WTC11 (cell line): ENCODE data around the gene SMIM10L1. TPM values are rescaled to one million over a fixed set of nuclear protein-coding genes. Genes with fewer than 3 reads are reported as not detected.

Experiments used
- ATAC-seq: fragments of 200-7000 bp; cut with Tn5 transposase; 2 replicates; pipeline ENCODE4 v1.10.0; 2021; ENCODE audit warnings: mild to moderate bottlenecking, moderate library complexity
- Bru-seq: library from RNA; stranded (reverse); fragments of 400-500 nt; gene quantifications from one replicate; lab custom pipeline; 2021; lab: Mats Ljungman, UMichigan
- CTCF ChIA-PET: fragments of 300-600 bp; sonication (Branson Sonifier 250); formaldehyde crosslinking; loops from one replicate; lab custom pipeline; 2021; ENCODE audit warnings: antibody characterized with exemption; lab: Charles Lee
- POLR2A ChIA-PET: fragments of 350-600 bp; sonication (Branson Sonifier 250); formaldehyde crosslinking; loops from one replicate; lab custom pipeline; 2021; ENCODE audit warnings: antibody characterized with exemption; lab: Charles Lee
- DNase-seq: peaks from one replicate; pipeline ENCODE4 v3.0.0; 2021; ENCODE audit warnings: low spot score
- H3K27ac Mint-ChIP-seq: 2 replicates; pipeline ENCODE4 v1.8.0; 2021; ENCODE audit warnings: mixed read lengths
- H3K27me3 Mint-ChIP-seq: 2 replicates; pipeline ENCODE4 v1.8.0; 2021; ENCODE audit warnings: low read depth, mild to moderate bottlenecking, moderate library complexity, mixed read lengths
- H3K36me3 Mint-ChIP-seq: 2 replicates; pipeline ENCODE4 v1.8.0; 2021; ENCODE audit warnings: mixed read lengths
- H3K4me1 Mint-ChIP-seq: 2 replicates; pipeline ENCODE4 v1.8.0; 2022; ENCODE audit warnings: mixed read lengths
- H3K4me3 Mint-ChIP-seq: 2 replicates; pipeline ENCODE4 v1.8.0; 2021; ENCODE audit warnings: mild to moderate bottlenecking, moderate library complexity, mixed read lengths
- H3K9me3 Mint-ChIP-seq: 2 replicates; pipeline ENCODE4 v1.8.0; 2021; ENCODE audit warnings: mixed read lengths
- CBFB ChIP-seq: sonication (generic); formaldehyde crosslinking; IDR thresholded peaks from 2 replicates; pipeline ENCODE4 v1.8.1; 2022; ENCODE audit warnings: mild to moderate bottlenecking, low read depth, missing genetic modification reagents
- CREB1 ChIP-seq: sonication (generic); formaldehyde crosslinking; IDR thresholded peaks from 2 replicates; pipeline ENCODE4 v1.8.0; 2023; ENCODE audit warnings: mild to moderate bottlenecking, missing genetic modification reagents
- ETV6 ChIP-seq: sonication (generic); formaldehyde crosslinking; IDR thresholded peaks from 2 replicates; pipeline ENCODE4 v1.8.1; 2022; ENCODE audit warnings: mild to moderate bottlenecking, missing genetic modification reagents
- FOXP1 ChIP-seq: sonication (generic); formaldehyde crosslinking; IDR thresholded peaks from 2 replicates; pipeline ENCODE4 v1.8.0; 2022; ENCODE audit warnings: missing genetic modification reagents, mild to moderate bottlenecking, moderate library complexity, borderline replicate concordance
- MXD4 ChIP-seq: fragments of 250-450 bp; sonication (Bioruptor Pico); IDR thresholded peaks from 2 replicates; pipeline ENCODE4 v1.8.0; 2021; ENCODE audit warnings: mild to moderate bottlenecking, moderate library complexity, borderline replicate concordance
- MYBL2 ChIP-seq: sonication (generic); formaldehyde crosslinking; IDR thresholded peaks from 2 replicates; pipeline ENCODE4 v1.8.1; 2023; ENCODE audit warnings: mild to moderate bottlenecking, moderate library complexity, missing genetic modification reagents
- NFE2L1 ChIP-seq: sonication (generic); formaldehyde crosslinking; IDR thresholded peaks from 2 replicates; pipeline ENCODE4 v1.8.1; 2023; ENCODE audit warnings: missing genetic modification reagents
- NR1H2 ChIP-seq: sonication (generic); formaldehyde crosslinking; IDR thresholded peaks from 2 replicates; pipeline ENCODE4 v1.9.0; 2021; ENCODE audit warnings: mild to moderate bottlenecking, moderate library complexity, missing genetic modification reagents
- NR2C2 ChIP-seq: sonication (generic); formaldehyde crosslinking; IDR thresholded peaks from 2 replicates; pipeline ENCODE4 v1.8.0; 2022; ENCODE audit warnings: mild to moderate bottlenecking, missing genetic modification reagents
- RELA ChIP-seq: sonication (generic); formaldehyde crosslinking; IDR thresholded peaks from 2 replicates; pipeline ENCODE4 v1.8.1; 2022; ENCODE audit warnings: missing genetic modification reagents, mild to moderate bottlenecking, borderline replicate concordance
- RORB ChIP-seq: fragments of 250-450 bp; sonication (Bioruptor Pico); IDR thresholded peaks from 2 replicates; pipeline ENCODE4 v1.9.0; 2021; ENCODE audit warnings: mild to moderate bottlenecking
- SMAD3 ChIP-seq: sonication (generic); formaldehyde crosslinking; IDR thresholded peaks from 2 replicates; pipeline ENCODE4 v1.8.0; 2022; ENCODE audit warnings: missing genetic modification reagents, mild to moderate bottlenecking, borderline replicate concordance
- TEAD4 ChIP-seq: sonication (generic); formaldehyde crosslinking; IDR thresholded peaks from 2 replicates; pipeline ENCODE4 v1.8.0; 2022; ENCODE audit warnings: mild to moderate bottlenecking, missing genetic modification reagents
- TP53 ChIP-seq: sonication (generic); formaldehyde crosslinking; IDR thresholded peaks from 2 replicates; pipeline ENCODE4 v1.8.1; 2023; ENCODE audit warnings: mild to moderate bottlenecking, missing genetic modification reagents
- ZNF138 ChIP-seq: sonication (generic); formaldehyde crosslinking; conservative IDR thresholded peaks from 2 replicates; pipeline ENCODE4 v1.8.1; 2022; ENCODE audit warnings: mild to moderate bottlenecking, moderate library complexity, missing genetic modification reagents
- ZNF219 ChIP-seq: sonication (generic); formaldehyde crosslinking; IDR thresholded peaks from 2 replicates; pipeline ENCODE4 v1.8.0; 2023; ENCODE audit warnings: missing genetic modification reagents, mild to moderate bottlenecking, borderline replicate concordance
- ZNF263 ChIP-seq: sonication (generic); formaldehyde crosslinking; IDR thresholded peaks from 2 replicates; pipeline ENCODE4 v1.8.1; 2022; ENCODE audit warnings: low read depth, mild to moderate bottlenecking, moderate library complexity, missing genetic modification reagents
- ZNF317 ChIP-seq: sonication (generic); formaldehyde crosslinking; IDR thresholded peaks from 2 replicates; pipeline ENCODE4 v1.8.1; 2023; ENCODE audit warnings: low read depth, mild to moderate bottlenecking, moderate library complexity, missing genetic modification reagents, borderline replicate concordance
- ZNF671 ChIP-seq: fragments of 250-450 bp; sonication (Bioruptor Pico); IDR thresholded peaks from 2 replicates; pipeline ENCODE4 v1.8.0; 2021; ENCODE audit warnings: mild to moderate bottlenecking
- long read RNA-seq, 3 experiments: library from RNA in 1 of 3; library from capped mRNA in 1 of 3; library from polyadenylated mRNA in 1 of 3; unstranded in 2 of 3; stranded (forward) in 1 of 3; transcript quantifications; one replicate each; pipeline ENCODE4 v2.0.0, GENCODE V29; 2021
- total RNA-seq: library from RNA; stranded (reverse); gene quantifications from 3 replicates; pipeline ENCODE4 v1.2.3, GENCODE V29; 2021
- TF ChIP-seq, protein P1 (sequence below): sonication (generic); formaldehyde crosslinking; IDR thresholded peaks from 2 replicates; pipeline ENCODE4 v1.8.0; 2023; ENCODE audit warnings: missing genetic modification reagents
- TF ChIP-seq, protein P2 (sequence below): sonication (generic); formaldehyde crosslinking; IDR thresholded peaks from 2 replicates; pipeline ENCODE4 v1.8.0; 2022; ENCODE audit warnings: missing genetic modification reagents
- TF ChIP-seq, protein P3 (sequence below): fragments of 250-450 bp; sonication (Bioruptor Pico); IDR thresholded peaks from 2 replicates; pipeline ENCODE4 v1.9.0; 2021; ENCODE audit warnings: mild to moderate bottlenecking, borderline replicate concordance
- TF ChIP-seq, protein P4 (sequence below): sonication (generic); formaldehyde crosslinking; conservative IDR thresholded peaks from 2 replicates; pipeline ENCODE4 v1.8.1; 2023; ENCODE audit warnings: mild to moderate bottlenecking, low read depth, missing genetic modification reagents, moderate library complexity

The SMIM10L1 gene
- total RNA-seq (11.8 to 12.3 TPM (median 12.2 TPM) in 3 replicates), Bru-seq, nascent RNA (percentile 97 among the genes with signal in this experiment)
- long read RNA-seq, experiment 1, full-length matches to known transcripts, result 134 of 134 reads
- long read RNA-seq, experiment 1, partial matches to known transcripts, result 0 of 134 reads
- long read RNA-seq, experiment 1, other reads (novel, unspliced or antisense), result 0 of 134 reads
- long read RNA-seq, experiment 2, full-length matches to known transcripts, result 58 of 59 reads
- long read RNA-seq, experiment 2, partial matches to known transcripts, result 0 of 59 reads
- long read RNA-seq, experiment 2, other reads (novel, unspliced or antisense), result 1 of 59 reads
- long read RNA-seq, experiment 3, full-length matches to known transcripts, result 55 of 55 reads
- long read RNA-seq, experiment 3, partial matches to known transcripts, result 0 of 55 reads
- long read RNA-seq, experiment 3, other reads (novel, unspliced or antisense), result 0 of 55 reads

DNA sequence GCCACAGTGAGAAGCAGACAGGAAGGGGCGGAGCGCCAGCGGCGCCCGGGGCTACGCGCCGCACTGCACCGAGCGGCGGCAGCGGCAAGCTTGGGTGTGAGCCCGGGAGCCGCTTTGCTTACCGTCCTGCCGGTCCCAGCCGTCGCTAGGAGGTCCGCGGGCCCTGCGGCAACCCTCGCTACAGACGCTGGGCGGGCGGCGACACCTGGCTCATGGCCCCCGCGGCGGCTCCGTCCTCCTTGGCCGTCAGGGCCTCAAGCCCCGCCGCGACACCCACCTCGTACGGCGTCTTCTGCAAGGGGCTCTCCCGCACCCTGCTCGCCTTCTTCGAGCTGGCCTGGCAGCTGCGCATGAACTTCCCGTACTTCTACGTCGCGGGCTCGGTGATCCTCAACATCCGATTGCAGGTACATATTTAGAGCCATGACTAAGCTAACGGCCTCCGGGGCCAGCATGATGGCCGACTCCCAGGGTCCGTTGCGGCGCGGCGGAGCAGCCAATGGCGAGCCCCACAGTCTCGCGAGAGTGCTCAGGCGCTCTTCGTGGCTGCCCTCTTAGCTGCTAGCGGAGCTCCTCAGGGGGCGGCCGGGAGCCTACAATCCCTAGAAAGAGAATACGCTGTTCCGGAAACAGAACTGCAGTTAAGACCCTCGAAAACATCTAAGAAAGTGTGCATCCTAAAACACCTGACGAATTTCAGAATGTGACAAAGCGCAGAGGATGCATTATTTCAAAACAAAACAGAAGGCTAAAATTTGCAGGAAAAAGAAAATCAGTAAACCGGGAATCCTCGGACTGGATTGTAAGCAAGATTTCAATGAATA lies at the start of gene SMIM10L1:
Gene SMIM10L1, plus strand, starts transcription at position 50 of the 824 bp plus-strand sequence. Its CDS starts 163 bp downstream, at position 213.
- H3K4me3 Mint-ChIP-seq, result peak within 1 kb of the TSS; percentile 98
- no peaks in the 10 kb centered on the region for H3K27me3 Mint-ChIP-seq
- CTCF ChIA-PET, result interaction anchor here (0.6 to 2.1 kb wide), 6 partner anchors 29 to 422 kb away, joined by 3 to 18 read pairs (median 5); no protein-coding TSS in a partner anchor
- POLR2A ChIA-PET, result interaction anchor here (0.5 to 1.2 kb wide), 9 partner anchors 9 to 959 kb away, joined by 3 to 10 read pairs (median 3); partner anchors contain the start of genes GABARAPL1 and YBX3
- peak within 1 kb of the TSS; percentile 99 for H3K27ac Mint-ChIP-seq
- H3K9me3 Mint-ChIP-seq, result no peaks in the 10 kb centered on the region
- ATAC-seq (peak; percentile 99), DNase-seq (peak; percentile 88)
- peaks cover 24% of the 10 kb centered on the region for H3K36me3 Mint-ChIP-seq
- peaks cover 58% of the 10 kb centered on the region for H3K4me1 Mint-ChIP-seq
- no peak for TF ChIP-seq RORB (CRISPR knock-in tag)
- TF ChIP-seq TP53 (CRISPR knock-in tag), result peak; percentile 82; the same call in 1 of the 2 replicates
- TF ChIP-seq ZNF138, result no peak; the same call in 1 of the 2 replicates
- TF ChIP-seq, protein P1, sequence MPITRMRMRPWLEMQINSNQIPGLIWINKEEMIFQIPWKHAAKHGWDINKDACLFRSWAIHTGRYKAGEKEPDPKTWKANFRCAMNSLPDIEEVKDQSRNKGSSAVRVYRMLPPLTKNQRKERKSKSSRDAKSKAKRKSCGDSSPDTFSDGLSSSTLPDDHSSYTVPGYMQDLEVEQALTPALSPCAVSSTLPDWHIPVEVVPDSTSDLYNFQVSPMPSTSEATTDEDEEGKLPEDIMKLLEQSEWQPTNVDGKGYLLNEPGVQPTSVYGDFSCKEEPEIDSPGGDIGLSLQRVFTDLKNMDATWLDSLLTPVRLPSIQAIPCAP (CRISPR knock-in tag), result no peak
- TF ChIP-seq NR1H2 (CRISPR knock-in tag), result no peak
- TF ChIP-seq, protein P2, sequence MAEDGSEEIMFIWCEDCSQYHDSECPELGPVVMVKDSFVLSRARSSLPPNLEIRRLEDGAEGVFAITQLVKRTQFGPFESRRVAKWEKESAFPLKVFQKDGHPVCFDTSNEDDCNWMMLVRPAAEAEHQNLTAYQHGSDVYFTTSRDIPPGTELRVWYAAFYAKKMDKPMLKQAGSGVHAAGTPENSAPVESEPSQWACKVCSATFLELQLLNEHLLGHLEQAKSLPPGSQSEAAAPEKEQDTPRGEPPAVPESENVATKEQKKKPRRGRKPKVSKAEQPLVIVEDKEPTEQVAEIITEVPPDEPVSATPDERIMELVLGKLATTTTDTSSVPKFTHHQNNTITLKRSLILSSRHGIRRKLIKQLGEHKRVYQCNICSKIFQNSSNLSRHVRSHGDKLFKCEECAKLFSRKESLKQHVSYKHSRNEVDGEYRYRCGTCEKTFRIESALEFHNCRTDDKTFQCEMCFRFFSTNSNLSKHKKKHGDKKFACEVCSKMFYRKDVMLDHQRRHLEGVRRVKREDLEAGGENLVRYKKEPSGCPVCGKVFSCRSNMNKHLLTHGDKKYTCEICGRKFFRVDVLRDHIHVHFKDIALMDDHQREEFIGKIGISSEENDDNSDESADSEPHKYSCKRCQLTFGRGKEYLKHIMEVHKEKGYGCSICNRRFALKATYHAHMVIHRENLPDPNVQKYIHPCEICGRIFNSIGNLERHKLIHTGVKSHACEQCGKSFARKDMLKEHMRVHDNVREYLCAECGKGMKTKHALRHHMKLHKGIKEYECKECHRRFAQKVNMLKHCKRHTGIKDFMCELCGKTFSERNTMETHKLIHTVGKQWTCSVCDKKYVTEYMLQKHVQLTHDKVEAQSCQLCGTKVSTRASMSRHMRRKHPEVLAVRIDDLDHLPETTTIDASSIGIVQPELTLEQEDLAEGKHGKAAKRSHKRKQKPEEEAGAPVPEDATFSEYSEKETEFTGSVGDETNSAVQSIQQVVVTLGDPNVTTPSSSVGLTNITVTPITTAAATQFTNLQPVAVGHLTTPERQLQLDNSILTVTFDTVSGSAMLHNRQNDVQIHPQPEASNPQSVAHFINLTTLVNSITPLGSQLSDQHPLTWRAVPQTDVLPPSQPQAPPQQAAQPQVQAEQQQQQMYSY (CRISPR knock-in tag), result no peak
- TF ChIP-seq SMAD3, result peak; percentile 67; the same call in 1 of the 2 replicates
- peak; percentile 92 for TF ChIP-seq NFE2L1
- no peak for TF ChIP-seq ZNF671
- TF ChIP-seq ZNF219 (CRISPR knock-in tag), result no peak
- 0 out of 2 replicates have a peak, but pooled peaks have one; percentile 35 for TF ChIP-seq ZNF263
- TF ChIP-seq CBFB, result no peak
- TF ChIP-seq CREB1, result no peak
- TF ChIP-seq, protein P3, sequence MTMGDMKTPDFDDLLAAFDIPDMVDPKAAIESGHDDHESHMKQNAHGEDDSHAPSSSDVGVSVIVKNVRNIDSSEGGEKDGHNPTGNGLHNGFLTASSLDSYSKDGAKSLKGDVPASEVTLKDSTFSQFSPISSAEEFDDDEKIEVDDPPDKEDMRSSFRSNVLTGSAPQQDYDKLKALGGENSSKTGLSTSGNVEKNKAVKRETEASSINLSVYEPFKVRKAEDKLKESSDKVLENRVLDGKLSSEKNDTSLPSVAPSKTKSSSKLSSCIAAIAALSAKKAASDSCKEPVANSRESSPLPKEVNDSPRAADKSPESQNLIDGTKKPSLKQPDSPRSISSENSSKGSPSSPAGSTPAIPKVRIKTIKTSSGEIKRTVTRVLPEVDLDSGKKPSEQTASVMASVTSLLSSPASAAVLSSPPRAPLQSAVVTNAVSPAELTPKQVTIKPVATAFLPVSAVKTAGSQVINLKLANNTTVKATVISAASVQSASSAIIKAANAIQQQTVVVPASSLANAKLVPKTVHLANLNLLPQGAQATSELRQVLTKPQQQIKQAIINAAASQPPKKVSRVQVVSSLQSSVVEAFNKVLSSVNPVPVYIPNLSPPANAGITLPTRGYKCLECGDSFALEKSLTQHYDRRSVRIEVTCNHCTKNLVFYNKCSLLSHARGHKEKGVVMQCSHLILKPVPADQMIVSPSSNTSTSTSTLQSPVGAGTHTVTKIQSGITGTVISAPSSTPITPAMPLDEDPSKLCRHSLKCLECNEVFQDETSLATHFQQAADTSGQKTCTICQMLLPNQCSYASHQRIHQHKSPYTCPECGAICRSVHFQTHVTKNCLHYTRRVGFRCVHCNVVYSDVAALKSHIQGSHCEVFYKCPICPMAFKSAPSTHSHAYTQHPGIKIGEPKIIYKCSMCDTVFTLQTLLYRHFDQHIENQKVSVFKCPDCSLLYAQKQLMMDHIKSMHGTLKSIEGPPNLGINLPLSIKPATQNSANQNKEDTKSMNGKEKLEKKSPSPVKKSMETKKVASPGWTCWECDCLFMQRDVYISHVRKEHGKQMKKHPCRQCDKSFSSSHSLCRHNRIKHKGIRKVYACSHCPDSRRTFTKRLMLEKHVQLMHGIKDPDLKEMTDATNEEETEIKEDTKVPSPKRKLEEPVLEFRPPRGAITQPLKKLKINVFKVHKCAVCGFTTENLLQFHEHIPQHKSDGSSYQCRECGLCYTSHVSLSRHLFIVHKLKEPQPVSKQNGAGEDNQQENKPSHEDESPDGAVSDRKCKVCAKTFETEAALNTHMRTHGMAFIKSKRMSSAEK (CRISPR knock-in tag), result no peak
- peak; percentile 42; the same call in 1 of the 2 replicates for TF ChIP-seq RELA (CRISPR knock-in tag)
- peak; percentile 18; the same call in 1 of the 2 replicates for TF ChIP-seq ETV6
- TF ChIP-seq, protein P4, sequence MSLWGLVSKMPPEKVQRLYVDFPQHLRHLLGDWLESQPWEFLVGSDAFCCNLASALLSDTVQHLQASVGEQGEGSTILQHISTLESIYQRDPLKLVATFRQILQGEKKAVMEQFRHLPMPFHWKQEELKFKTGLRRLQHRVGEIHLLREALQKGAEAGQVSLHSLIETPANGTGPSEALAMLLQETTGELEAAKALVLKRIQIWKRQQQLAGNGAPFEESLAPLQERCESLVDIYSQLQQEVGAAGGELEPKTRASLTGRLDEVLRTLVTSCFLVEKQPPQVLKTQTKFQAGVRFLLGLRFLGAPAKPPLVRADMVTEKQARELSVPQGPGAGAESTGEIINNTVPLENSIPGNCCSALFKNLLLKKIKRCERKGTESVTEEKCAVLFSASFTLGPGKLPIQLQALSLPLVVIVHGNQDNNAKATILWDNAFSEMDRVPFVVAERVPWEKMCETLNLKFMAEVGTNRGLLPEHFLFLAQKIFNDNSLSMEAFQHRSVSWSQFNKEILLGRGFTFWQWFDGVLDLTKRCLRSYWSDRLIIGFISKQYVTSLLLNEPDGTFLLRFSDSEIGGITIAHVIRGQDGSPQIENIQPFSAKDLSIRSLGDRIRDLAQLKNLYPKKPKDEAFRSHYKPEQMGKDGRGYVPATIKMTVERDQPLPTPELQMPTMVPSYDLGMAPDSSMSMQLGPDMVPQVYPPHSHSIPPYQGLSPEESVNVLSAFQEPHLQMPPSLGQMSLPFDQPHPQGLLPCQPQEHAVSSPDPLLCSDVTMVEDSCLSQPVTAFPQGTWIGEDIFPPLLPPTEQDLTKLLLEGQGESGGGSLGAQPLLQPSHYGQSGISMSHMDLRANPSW (CRISPR knock-in tag), result no peak
- peak; percentile 81; the same call in 1 of the 2 replicates for TF ChIP-seq MYBL2 (CRISPR knock-in tag)
- TF ChIP-seq ZNF317 (CRISPR knock-in tag), result no peak; the same call in 1 of the 2 replicates
- TF ChIP-seq MXD4, result no peak
- TF ChIP-seq TEAD4, result no peak
- no peak for TF ChIP-seq NR2C2
- peak; percentile 89 for TF ChIP-seq FOXP1 (CRISPR knock-in tag)
